ENCODE data around the gene PBX2.

The PBX2 gene

GRCh38 chr6:32190054-32190851, at the start of gene PBX2:
Gene PBX2 (minus strand): TSS chr6:32190202. CDS start chr6:32189915, 287 bp downstream.
- TF ChIP-seq, protein P1, sequence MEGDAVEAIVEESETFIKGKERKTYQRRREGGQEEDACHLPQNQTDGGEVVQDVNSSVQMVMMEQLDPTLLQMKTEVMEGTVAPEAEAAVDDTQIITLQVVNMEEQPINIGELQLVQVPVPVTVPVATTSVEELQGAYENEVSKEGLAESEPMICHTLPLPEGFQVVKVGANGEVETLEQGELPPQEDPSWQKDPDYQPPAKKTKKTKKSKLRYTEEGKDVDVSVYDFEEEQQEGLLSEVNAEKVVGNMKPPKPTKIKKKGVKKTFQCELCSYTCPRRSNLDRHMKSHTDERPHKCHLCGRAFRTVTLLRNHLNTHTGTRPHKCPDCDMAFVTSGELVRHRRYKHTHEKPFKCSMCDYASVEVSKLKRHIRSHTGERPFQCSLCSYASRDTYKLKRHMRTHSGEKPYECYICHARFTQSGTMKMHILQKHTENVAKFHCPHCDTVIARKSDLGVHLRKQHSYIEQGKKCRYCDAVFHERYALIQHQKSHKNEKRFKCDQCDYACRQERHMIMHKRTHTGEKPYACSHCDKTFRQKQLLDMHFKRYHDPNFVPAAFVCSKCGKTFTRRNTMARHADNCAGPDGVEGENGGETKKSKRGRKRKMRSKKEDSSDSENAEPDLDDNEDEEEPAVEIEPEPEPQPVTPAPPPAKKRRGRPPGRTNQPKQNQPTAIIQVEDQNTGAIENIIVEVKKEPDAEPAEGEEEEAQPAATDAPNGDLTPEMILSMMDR (IDR thresholded peaks at IDR 0.05; ENCODE audit: low read depth, low read length, missing control alignments), result no peak
- H3K36me3 ChIP-seq (replicated peaks), result peaks cover 21% of the 10 kb centered on the region
- H3K4me3 ChIP-seq (ENCODE audit: low read depth, low read length), result peak within 1 kb of the TSS; percentile 67
- peak within 1 kb of the TSS; percentile 65 for H3K27ac ChIP-seq
- DNase-seq, result peak; percentile 86
- in situ Hi-C loops (cut with HindIII; ENCODE audit: low pct_ligation_motif_present, low sequenced_read_pairs), result no loop called here
- H3K27me3 ChIP-seq (replicated peaks), result no peaks in the 10 kb centered on the region

- no peak for DNase-seq
- H3K4me3 ChIP-seq (ENCODE audit: low read depth, low read length), result no peak overlapping the region
- in situ Hi-C loops (cut with HindIII; ENCODE audit: low pct_ligation_motif_present, low sequenced_read_pairs), result no loop called here
Measured at GRCh38 chr6:32239462-32239861, 49.5 kb upstream of the PBX2 start.

GRCh38 chr6:32234934-32235333, 44.9 kb upstream of the PBX2 start:
- TF ChIP-seq, protein P1 (IDR thresholded peaks at IDR 0.05; ENCODE audit: low read depth, low read length, missing control alignments), result no peak
- H3K4me3 ChIP-seq (ENCODE audit: low read depth, low read length), result no peak overlapping the region
- in situ Hi-C loops (cut with HindIII; ENCODE audit: low pct_ligation_motif_present, low sequenced_read_pairs), result no loop called here
- no peaks in the 10 kb centered on the region for H3K27me3 ChIP-seq (replicated peaks)
- H3K27ac ChIP-seq, result no peak overlapping the region
- DNase-seq, result no peak
- H3K36me3 ChIP-seq (replicated peaks), result no peaks in the 10 kb centered on the region

More at GRCh38 chr6:32239462-32239861, 49.5 kb upstream of the PBX2 start:
- TF ChIP-seq, protein P1 (IDR thresholded peaks at IDR 0.05; ENCODE audit: low read depth, low read length, missing control alignments), result no peak
- Histone ChIP-seq H3K27ac (no peak overlapping the region), H3K27me3 (replicated peaks) (no peaks in the 10 kb centered on the region), H3K36me3 (replicated peaks) (no peaks in the 10 kb centered on the region)

GRCh38 chr6:32226434-32226833, 36.4 kb upstream of the PBX2 start:
- TF ChIP-seq, protein P1 (IDR thresholded peaks at IDR 0.05; ENCODE audit: low read depth, low read length, missing control alignments), result no peak
- Histone ChIP-seq H3K27me3 (replicated peaks) (no peaks in the 10 kb centered on the region), H3K36me3 (replicated peaks) (no peaks in the 10 kb centered on the region), H3K4me3 (ENCODE audit: low read depth, low read length) (no peak overlapping the region), H3K27ac (no peak overlapping the region)
- DNase-seq, result no peak
- in situ Hi-C loops (cut with HindIII; ENCODE audit: low pct_ligation_motif_present, low sequenced_read_pairs), result no loop called here

DNA sequence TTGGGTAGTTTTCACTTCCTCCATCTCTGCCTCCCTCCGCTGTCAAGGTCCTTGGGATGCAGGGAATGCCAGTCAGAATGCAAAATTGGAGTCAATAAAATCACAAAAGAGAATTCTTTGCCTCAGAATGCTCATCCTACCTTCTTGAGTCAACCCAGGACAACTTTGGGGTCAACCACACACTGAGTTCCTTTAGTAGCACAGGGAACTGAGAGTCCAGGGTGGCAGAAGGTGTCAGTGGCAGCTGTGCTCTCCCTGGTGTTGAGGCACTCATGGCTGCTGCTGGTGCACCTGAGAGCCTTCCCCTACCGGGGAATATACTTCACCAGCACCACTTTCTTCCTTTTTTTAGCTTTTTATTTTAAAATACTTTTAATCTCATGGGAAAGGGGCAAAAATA, 34.7 kb upstream of the PBX2 start:
- H3K27ac ChIP-seq, result no peak overlapping the region
- in situ Hi-C loops (cut with HindIII; ENCODE audit: low pct_ligation_motif_present, low sequenced_read_pairs), result no loop called here
- TF ChIP-seq, protein P1 (IDR thresholded peaks at IDR 0.05; ENCODE audit: low read depth, low read length, missing control alignments), result no peak
- DNase-seq, result no peak
- no peaks in the 10 kb centered on the region for H3K36me3 ChIP-seq (replicated peaks)
- H3K4me3 ChIP-seq (ENCODE audit: low read depth, low read length), result no peak overlapping the region
- H3K27me3 ChIP-seq (replicated peaks), result no peaks in the 10 kb centered on the region
